PC-9 (cell line): Measurements from ENCODE around the gene TGFBR1.

Source experiments
- EZH2 ChIP-seq: fragments of 200-600 bp; sonication (generic); IDR thresholded peaks from 2 replicates; pipeline ENCODE4 v1.8.0; 2017; ENCODE audit warnings: antibody characterized with exemption, low read depth
- TF ChIP-seq, protein P1 (sequence below): fragments of 200-600 bp; sonication (generic); conservative IDR thresholded peaks from 2 replicates; pipeline ENCODE4 v1.6.1; 2017; ENCODE audit warnings: mixed run types, antibody characterized with exemption, mild to moderate bottlenecking, moderate library complexity

DNA sequence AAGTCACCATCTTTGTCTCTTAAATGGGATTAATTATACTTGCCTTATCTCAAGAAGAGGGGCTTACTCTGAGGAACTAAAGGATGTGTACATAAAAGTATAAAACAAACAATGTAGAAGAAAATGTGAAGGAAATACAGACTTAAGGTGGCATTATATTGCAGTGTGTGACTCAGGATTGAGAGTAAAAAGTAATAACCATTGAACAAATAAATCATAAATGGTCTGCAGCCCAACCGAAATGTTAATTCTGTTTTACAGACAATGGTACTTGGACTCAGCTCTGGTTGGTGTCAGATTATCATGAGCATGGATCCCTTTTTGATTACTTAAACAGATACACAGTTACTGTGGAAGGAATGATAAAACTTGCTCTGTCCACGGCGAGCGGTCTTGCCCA, 37.4 kb downstream of the TGFBR1 start:
- TF ChIP-seq, protein P1, sequence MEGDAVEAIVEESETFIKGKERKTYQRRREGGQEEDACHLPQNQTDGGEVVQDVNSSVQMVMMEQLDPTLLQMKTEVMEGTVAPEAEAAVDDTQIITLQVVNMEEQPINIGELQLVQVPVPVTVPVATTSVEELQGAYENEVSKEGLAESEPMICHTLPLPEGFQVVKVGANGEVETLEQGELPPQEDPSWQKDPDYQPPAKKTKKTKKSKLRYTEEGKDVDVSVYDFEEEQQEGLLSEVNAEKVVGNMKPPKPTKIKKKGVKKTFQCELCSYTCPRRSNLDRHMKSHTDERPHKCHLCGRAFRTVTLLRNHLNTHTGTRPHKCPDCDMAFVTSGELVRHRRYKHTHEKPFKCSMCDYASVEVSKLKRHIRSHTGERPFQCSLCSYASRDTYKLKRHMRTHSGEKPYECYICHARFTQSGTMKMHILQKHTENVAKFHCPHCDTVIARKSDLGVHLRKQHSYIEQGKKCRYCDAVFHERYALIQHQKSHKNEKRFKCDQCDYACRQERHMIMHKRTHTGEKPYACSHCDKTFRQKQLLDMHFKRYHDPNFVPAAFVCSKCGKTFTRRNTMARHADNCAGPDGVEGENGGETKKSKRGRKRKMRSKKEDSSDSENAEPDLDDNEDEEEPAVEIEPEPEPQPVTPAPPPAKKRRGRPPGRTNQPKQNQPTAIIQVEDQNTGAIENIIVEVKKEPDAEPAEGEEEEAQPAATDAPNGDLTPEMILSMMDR: no peak
- TF ChIP-seq EZH2: no peak
